Measurements from ENCODE around the gene ERRFI1.
"Not testable (repeated sequence)": the region's sequence is repeated elsewhere in the genome, so short reads cannot be mapped to it uniquely, and the experiment has no call there.

The ERRFI1 gene

GRCh38 chr1:7970246-7970645 lies 55.9 kb downstream of the ERRFI1 start:
- no peak for DNase-seq (ENCODE audit: low read depth in 2 of 2)

- DNase-seq (ENCODE audit: low read depth in 2 of 2) = no peak
These were observed 58.5 kb downstream of the ERRFI1 start for GRCh38 chr1:7967651-7968050.

GRCh38 chr1:7967196-7967595 lies 58.9 kb downstream of the ERRFI1 start:
- DNase-seq (ENCODE audit: low read depth in 2 of 2) = no peak

GRCh38 chr1:7964476-7964875 lies 61.6 kb downstream of the ERRFI1 start:
- no peak for DNase-seq (ENCODE audit: low read depth in 2 of 2)

GRCh38 chr1:7963841-7964240 lies 62.3 kb downstream of the ERRFI1 start:
- DNase-seq (ENCODE audit: low read depth in 2 of 2) = not testable (repeated sequence)

- not testable (repeated sequence) for DNase-seq (ENCODE audit: low read depth in 2 of 2)
These were observed 62.8 kb downstream of the ERRFI1 start for GRCh38 chr1:7963378-7963730.

GRCh38 chr1:7962636-7963377 lies 63.3 kb downstream of the ERRFI1 start:
- no peak for DNase-seq (ENCODE audit: low read depth in 2 of 2)

GRCh38 chr1:7962014-7962335 lies 64.1 kb downstream of the ERRFI1 start:
- DNase-seq (ENCODE audit: low read depth in 2 of 2) = no peak
